Activated CD4-positive, alpha-beta memory T cell treated with anti-CD3 and anti-CD28 coated beads, Interleukin-2, amount 10 ng/mL, durations not matched to agents 7 days and 5 days (primary cell): Measurements from ENCODE around the gene CRADD. TPM values are rescaled to one million over a fixed set of nuclear protein-coding genes. Genes with fewer than 3 reads are reported as not detected.
"Not testable (repeated sequence)": the region's sequence is repeated elsewhere in the genome, so short reads cannot be mapped to it uniquely, and the experiment has no call there.

Source experiments
- CTCF ChIA-PET: fragments of 350-600 bp; sonication (Branson Sonifier 250); formaldehyde crosslinking; loops from one replicate; lab custom pipeline; 2021; ENCODE audit warnings: antibody characterized with exemption, inconsistent platforms; lab: Charles Lee
- POLR2A ChIA-PET: fragments of 350-600 bp; sonication (Branson Sonifier 250); formaldehyde crosslinking; loops from one replicate; lab custom pipeline; 2021; ENCODE audit warnings: antibody characterized with exemption; lab: Charles Lee
- DNase-seq: peaks from one replicate; pipeline ENCODE4 v3.0.0-alpha.2; 2020
- H3K27ac Mint-ChIP-seq: one replicate; pipeline ENCODE4 v1.8.0; 2021; ENCODE audit warnings: mild to moderate bottlenecking, mixed read lengths
- H3K27me3 Mint-ChIP-seq: one replicate; pipeline ENCODE4 v1.8.0; 2021; ENCODE audit warnings: mixed read lengths
- H3K36me3 Mint-ChIP-seq: one replicate; pipeline ENCODE4 v1.8.0; 2021; ENCODE audit warnings: low read depth, mixed read lengths
- H3K4me1 Mint-ChIP-seq: one replicate; pipeline ENCODE4 v1.8.0; 2021; ENCODE audit warnings: mixed read lengths
- H3K4me3 Mint-ChIP-seq: one replicate; pipeline ENCODE4 v1.8.0; 2021; ENCODE audit warnings: mild to moderate bottlenecking, mixed read lengths
- H3K9me3 Mint-ChIP-seq: one replicate; pipeline ENCODE4 v1.8.0; 2021; ENCODE audit warnings: mixed read lengths
- total RNA-seq, 2 experiments: library from RNA; stranded (reverse); gene quantifications; one replicate each; pipeline ENCODE4 v1.2.3, GENCODE V29; 2021

CRADD gene
- total RNA-seq: 10 to 100 TPM; 12.7 to 14.1 TPM

GRCh38 chr12:93677195-93678064 is at the start of gene CRADD:
TSS of gene CRADD (plus strand) at chr12:93677375.
- ChIA-PET CTCF (interaction anchor here (0.6 to 1.8 kb wide), 11 partner anchors 24 to 425 kb away, joined by 3 to 12 read pairs (median 3); no protein-coding TSS in a partner anchor), POLR2A (interaction anchor here (0.6 to 1.8 kb wide), 23 partner anchors 12 to 748 kb away, joined by 3 to 22 read pairs (median 4); partner anchors contain the start of genes SOCS2 and UBE2N)
- Mint-ChIP-seq H3K9me3 (no peaks in the 10 kb centered on the region), H3K27me3 (peaks cover 6% of the 10 kb centered on the region), H3K4me1 (peaks cover 40% of the 10 kb centered on the region), H3K27ac (peak within 1 kb of the TSS; percentile 99), H3K4me3 (peak within 1 kb of the TSS; percentile 88), H3K36me3 (peaks cover 19% of the 10 kb centered on the region)
- peak; percentile 87 for DNase-seq

GRCh38 chr12:93632383-93632782 is 44.8 kb upstream of the CRADD start:
- Mint-ChIP-seq H3K27me3 (peaks cover 12% of the 10 kb centered on the region), H3K4me3 (no peak overlapping the region), H3K9me3 (peaks cover 16% of the 10 kb centered on the region), H3K36me3 (no peaks in the 10 kb centered on the region), H3K4me1 (no peaks in the 10 kb centered on the region), H3K27ac (no peak overlapping the region)
- ChIA-PET CTCF (interaction anchor here (0.6 kb wide), 1 partner anchor 17 kb away, joined by 3 read pairs; no protein-coding TSS in a partner anchor), POLR2A (no interaction called here)
- DNase-seq: no peak

GRCh38 chr12:93634416-93634815 is 42.8 kb upstream of the CRADD start:
- Mint-ChIP-seq H3K4me3 (no peak overlapping the region), H3K4me1 (no peaks in the 10 kb centered on the region), H3K27me3 (peaks cover 29% of the 10 kb centered on the region), H3K36me3 (no peaks in the 10 kb centered on the region), H3K27ac (no peak overlapping the region), H3K9me3 (peaks cover 13% of the 10 kb centered on the region)
- CTCF ChIA-PET: interaction anchor here (1.5 kb wide), 1 partner anchor 467 kb away, joined by 3 read pairs; no protein-coding TSS in a partner anchor
- no peak for DNase-seq
- POLR2A ChIA-PET: no interaction called here

GRCh38 chr12:93636708-93637107 is 40.5 kb upstream of the CRADD start:
- no peak for DNase-seq
- Mint-ChIP-seq H3K27me3 (peaks cover 32% of the 10 kb centered on the region), H3K9me3 (peaks cover 15% of the 10 kb centered on the region), H3K4me1 (no peaks in the 10 kb centered on the region), H3K4me3 (no peak overlapping the region), H3K36me3 (no peaks in the 10 kb centered on the region), H3K27ac (no peak overlapping the region)
- ChIA-PET POLR2A (no interaction called here), CTCF (interaction anchor here (1.2 kb wide), 1 partner anchor 46 kb away, joined by 3 read pairs; no protein-coding TSS in a partner anchor)

GRCh38 chr12:93638095-93638494 is 39.1 kb upstream of the CRADD start:
- Mint-ChIP-seq H3K27me3 (peaks cover 32% of the 10 kb centered on the region), H3K4me1 (no peaks in the 10 kb centered on the region), H3K27ac (no peak overlapping the region), H3K4me3 (no peak overlapping the region), H3K36me3 (no peaks in the 10 kb centered on the region), H3K9me3 (peaks cover 6% of the 10 kb centered on the region)
- no peak for DNase-seq
- POLR2A ChIA-PET: no interaction called here
- CTCF ChIA-PET: no interaction called here

- DNase-seq: no peak
- no peak overlapping the region for H3K4me3 Mint-ChIP-seq
- POLR2A ChIA-PET: no interaction called here
- no peak overlapping the region for H3K27ac Mint-ChIP-seq
- peaks cover 34% of the 10 kb centered on the region for H3K27me3 Mint-ChIP-seq
- H3K4me1 Mint-ChIP-seq: no peaks in the 10 kb centered on the region
- CTCF ChIA-PET: no interaction called here
- H3K36me3 Mint-ChIP-seq: no peaks in the 10 kb centered on the region
- H3K9me3 Mint-ChIP-seq: peaks cover 3% of the 10 kb centered on the region
Measured at GRCh38 chr12:93638954-93639353, 38.2 kb upstream of the CRADD start.

- POLR2A ChIA-PET: no interaction called here
- no peak overlapping the region for H3K27ac Mint-ChIP-seq
- no peak overlapping the region for H3K4me3 Mint-ChIP-seq
- CTCF ChIA-PET: no interaction called here
- H3K27me3 Mint-ChIP-seq: peaks cover 36% of the 10 kb centered on the region
- no peaks in the 10 kb centered on the region for H3K36me3 Mint-ChIP-seq
- no peaks in the 10 kb centered on the region for H3K4me1 Mint-ChIP-seq
- DNase-seq: no peak
- peaks cover 3% of the 10 kb centered on the region for H3K9me3 Mint-ChIP-seq
Measured at GRCh38 chr12:93639406-93639805, 37.8 kb upstream of the CRADD start.

GRCh38 chr12:93641380-93641779 is 35.8 kb upstream of the CRADD start:
- POLR2A ChIA-PET, H3K4me1 Mint-ChIP-seq, H3K4me3 Mint-ChIP-seq, H3K36me3 Mint-ChIP-seq, CTCF ChIA-PET, DNase-seq, H3K27ac Mint-ChIP-seq, H3K9me3 Mint-ChIP-seq: not testable (repeated sequence)
- peaks cover 36% of the 10 kb centered on the region for H3K27me3 Mint-ChIP-seq

- no peaks in the 10 kb centered on the region for H3K36me3 Mint-ChIP-seq
- H3K9me3 Mint-ChIP-seq: peaks cover 3% of the 10 kb centered on the region
- ChIA-PET CTCF (interaction anchor here (1.6 kb wide), 1 partner anchor 11 kb away, joined by 3 read pairs; no protein-coding TSS in a partner anchor), POLR2A (no interaction called here)
- DNase-seq: no peak
- H3K4me3 Mint-ChIP-seq: no peak overlapping the region
- H3K27me3 Mint-ChIP-seq: peaks cover 31% of the 10 kb centered on the region
- H3K4me1 Mint-ChIP-seq: no peaks in the 10 kb centered on the region
- no peak overlapping the region for H3K27ac Mint-ChIP-seq
Measured at GRCh38 chr12:93642751-93643150, 34.4 kb upstream of the CRADD start.

- H3K36me3 Mint-ChIP-seq: no peaks in the 10 kb centered on the region
- ChIA-PET POLR2A (no interaction called here), CTCF (no interaction called here)
- no peak for DNase-seq
- no peak overlapping the region for H3K4me3 Mint-ChIP-seq
- no peaks in the 10 kb centered on the region for H3K4me1 Mint-ChIP-seq
- peaks cover 14% of the 10 kb centered on the region for H3K27me3 Mint-ChIP-seq
- H3K27ac Mint-ChIP-seq: no peak overlapping the region
- H3K9me3 Mint-ChIP-seq: peaks cover 3% of the 10 kb centered on the region
Measured at GRCh38 chr12:93645702-93646101, 31.5 kb upstream of the CRADD start.

- no peaks in the 10 kb centered on the region for H3K36me3 Mint-ChIP-seq
- no peak for DNase-seq
- H3K4me1 Mint-ChIP-seq: no peaks in the 10 kb centered on the region
- ChIA-PET POLR2A (no interaction called here), CTCF (no interaction called here)
- H3K27me3 Mint-ChIP-seq: peaks cover 7% of the 10 kb centered on the region
- no peak overlapping the region for H3K27ac Mint-ChIP-seq
- H3K9me3 Mint-ChIP-seq: no peaks in the 10 kb centered on the region
- no peak overlapping the region for H3K4me3 Mint-ChIP-seq
Measured at GRCh38 chr12:93650626-93651025, 26.5 kb upstream of the CRADD start.

GRCh38 chr12:93653079-93653478 is 24.1 kb upstream of the CRADD start:
- ChIA-PET CTCF (no interaction called here), POLR2A (no interaction called here)

GRCh38 chr12:93653712-93654111 is 23.5 kb upstream of the CRADD start:
- DNase-seq: no peak
- ChIA-PET CTCF (interaction anchor here (0.7 to 1.2 kb wide), 3 partner anchors 11 to 113 kb away, joined by 3 read pairs; partner anchors contain the start of gene CRADD), POLR2A (no interaction called here)
- Mint-ChIP-seq H3K27ac (no peak overlapping the region), H3K4me1 (no peaks in the 10 kb centered on the region), H3K36me3 (no peaks in the 10 kb centered on the region), H3K27me3 (peaks cover 2% of the 10 kb centered on the region), H3K9me3 (no peaks in the 10 kb centered on the region), H3K4me3 (no peak overlapping the region)

More at GRCh38 chr12:93653079-93653478, 24.1 kb upstream of the CRADD start:
- H3K27ac Mint-ChIP-seq: no peak overlapping the region
- no peaks in the 10 kb centered on the region for H3K4me1 Mint-ChIP-seq
- no peaks in the 10 kb centered on the region for H3K9me3 Mint-ChIP-seq
- peaks cover 2% of the 10 kb centered on the region for H3K27me3 Mint-ChIP-seq
- DNase-seq: no peak
- H3K4me3 Mint-ChIP-seq: no peak overlapping the region
- H3K36me3 Mint-ChIP-seq: no peaks in the 10 kb centered on the region
